HG03196 (cell line): ENCODE results near the gene SIGLEC8.
"Not testable (repeated sequence)": the region's sequence is repeated elsewhere in the genome, so short reads cannot be mapped to it uniquely, and the experiment has no call there.

Experiments used
- ATAC-seq: cut with Tn5 transposase; IDR thresholded peaks from one replicate; pipeline ENCODE4 v1.9.1; 2021; ENCODE audit not compliant: unreplicated experiment

SIGLEC8 gene

GRCh38 chr19:51473009-51473707 is 14.9 kb upstream of the SIGLEC8 start:
- no peak for ATAC-seq

GRCh38 chr19:51472607-51473006 is 14.4 kb upstream of the SIGLEC8 start:
- no peak for ATAC-seq

DNA sequence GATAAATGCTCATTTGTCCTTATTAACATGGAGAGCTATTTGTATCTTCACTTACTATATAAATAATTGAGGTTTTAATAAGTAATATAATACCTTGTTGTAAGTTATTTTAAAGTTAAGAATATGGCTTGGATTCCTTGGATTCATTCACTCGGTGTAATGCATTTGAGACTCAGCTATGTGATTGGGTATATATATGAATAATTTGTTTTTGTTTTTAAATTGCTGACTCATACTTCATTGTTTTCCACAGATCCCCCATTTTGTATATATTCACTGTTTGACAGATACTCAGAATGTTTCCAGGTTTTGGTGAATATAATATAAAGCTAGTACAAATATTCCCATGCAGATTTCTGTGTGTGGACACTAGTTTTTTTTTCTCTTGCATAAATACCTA is 13.3 kb upstream of the SIGLEC8 start:
- no peak for ATAC-seq

DNA sequence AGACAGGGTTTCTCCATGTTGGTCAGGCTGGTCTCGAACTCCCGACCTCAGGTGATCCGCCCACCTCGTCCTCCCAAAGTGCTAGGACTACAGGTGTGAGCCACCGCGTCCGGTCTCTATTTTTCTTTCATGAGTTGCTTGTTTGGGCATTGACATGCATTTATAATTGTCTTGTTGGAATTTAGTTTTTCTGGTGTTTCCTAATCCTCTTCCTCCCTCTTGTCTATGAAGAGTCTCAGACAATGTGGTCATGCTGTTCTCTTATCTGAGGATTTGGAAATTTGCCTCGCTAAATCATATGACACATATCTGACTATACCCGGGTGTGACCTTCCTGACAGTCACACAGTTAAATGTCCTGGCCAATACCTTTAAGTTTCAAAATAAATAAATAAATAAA is 12.7 kb upstream of the SIGLEC8 start:
- ATAC-seq = no peak

DNA sequence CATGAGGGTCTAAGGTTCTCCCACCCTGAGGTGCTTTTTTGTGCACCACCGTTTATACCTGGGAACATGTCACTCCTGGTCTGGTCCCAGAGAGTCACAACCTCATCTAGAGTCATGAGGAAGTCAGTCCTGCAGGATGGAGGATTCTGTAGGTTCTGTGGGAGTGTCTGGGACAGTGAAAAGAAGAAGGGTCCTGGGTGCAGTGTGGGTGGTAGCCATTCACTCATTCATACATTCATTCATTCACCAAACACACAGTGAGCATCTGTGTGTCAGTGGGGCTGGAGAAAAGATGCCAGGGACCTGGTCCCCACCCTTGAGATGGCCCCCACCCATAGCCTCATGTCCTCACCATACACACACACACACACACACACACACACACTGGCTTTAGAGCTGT is 11.4 kb upstream of the SIGLEC8 start:
- ATAC-seq = no peak

- ATAC-seq = no peak
These were observed 10.9 kb upstream of the SIGLEC8 start for GRCh38 chr19:51469162-51469561.

DNA sequence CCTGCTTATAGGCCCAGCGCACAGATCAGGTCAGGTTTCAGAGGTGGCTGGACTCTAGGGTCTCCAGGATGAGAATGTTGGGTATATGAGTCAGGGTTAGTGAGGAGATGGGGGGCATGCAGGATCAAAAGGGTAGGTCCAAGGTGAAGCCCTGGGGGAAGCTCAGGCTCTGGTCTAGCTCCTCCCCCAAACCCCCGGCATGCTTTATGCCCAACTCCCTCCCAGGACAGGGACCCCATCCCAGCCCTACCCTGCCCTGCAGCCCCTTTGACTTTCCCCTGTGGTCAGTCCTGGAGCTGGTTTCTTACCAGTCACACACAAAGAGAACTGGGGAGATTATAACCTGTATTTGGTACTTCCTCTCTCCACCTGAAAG is 10.3 kb upstream of the SIGLEC8 start:
- ATAC-seq = no peak

GRCh38 chr19:51467864-51468544 is 9.8 kb upstream of the SIGLEC8 start:
- ATAC-seq = no peak

DNA sequence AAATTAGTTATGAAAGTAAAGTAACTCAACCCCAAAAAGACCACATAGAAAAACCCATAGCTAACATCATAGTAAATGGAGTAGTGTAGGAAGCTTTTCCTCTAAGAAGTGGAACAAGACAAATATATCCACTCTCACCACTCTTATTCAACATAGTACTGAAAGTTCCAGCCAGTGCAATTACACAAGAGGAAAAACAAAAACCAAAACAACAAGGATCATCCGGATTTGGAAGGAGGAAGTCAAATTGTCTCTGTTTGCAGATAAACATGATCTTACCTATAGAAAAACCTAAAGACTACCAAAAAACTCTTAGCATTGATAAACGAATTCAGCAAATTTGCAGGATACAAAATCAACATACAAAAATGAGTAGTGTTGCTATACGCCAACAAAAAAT is 8.5 kb upstream of the SIGLEC8 start:
- ATAC-seq = no peak

- ATAC-seq = not testable (repeated sequence)
These were observed 5.8 kb upstream of the SIGLEC8 start for GRCh38 chr19:51463976-51464581.

- no peak for ATAC-seq
These were observed 4.4 kb upstream of the SIGLEC8 start for GRCh38 chr19:51462681-51463080.

DNA sequence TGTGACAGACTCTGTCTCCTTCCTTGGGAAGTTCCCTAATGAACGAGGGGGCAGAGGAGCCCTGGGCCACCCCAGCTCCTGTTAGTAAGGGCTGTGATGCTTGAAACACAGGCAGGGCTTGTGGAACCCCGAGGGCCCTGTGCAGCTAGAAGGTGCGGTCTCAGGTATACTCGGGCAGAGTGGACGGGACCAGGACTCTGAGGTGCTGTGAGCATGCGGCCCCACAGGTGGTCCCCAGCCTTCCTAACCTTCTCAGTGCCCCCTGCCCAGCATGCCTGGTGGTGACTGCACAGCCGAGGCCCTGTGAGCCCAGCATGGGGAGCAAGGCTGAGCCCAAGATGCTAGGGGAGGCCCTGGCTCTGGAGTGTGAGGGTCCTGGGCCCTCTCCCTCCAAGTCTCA is 4.0 kb upstream of the SIGLEC8 start:
- ATAC-seq = no peak

- no peak for ATAC-seq
These were observed 3.5 kb upstream of the SIGLEC8 start for GRCh38 chr19:51461723-51462161.

DNA sequence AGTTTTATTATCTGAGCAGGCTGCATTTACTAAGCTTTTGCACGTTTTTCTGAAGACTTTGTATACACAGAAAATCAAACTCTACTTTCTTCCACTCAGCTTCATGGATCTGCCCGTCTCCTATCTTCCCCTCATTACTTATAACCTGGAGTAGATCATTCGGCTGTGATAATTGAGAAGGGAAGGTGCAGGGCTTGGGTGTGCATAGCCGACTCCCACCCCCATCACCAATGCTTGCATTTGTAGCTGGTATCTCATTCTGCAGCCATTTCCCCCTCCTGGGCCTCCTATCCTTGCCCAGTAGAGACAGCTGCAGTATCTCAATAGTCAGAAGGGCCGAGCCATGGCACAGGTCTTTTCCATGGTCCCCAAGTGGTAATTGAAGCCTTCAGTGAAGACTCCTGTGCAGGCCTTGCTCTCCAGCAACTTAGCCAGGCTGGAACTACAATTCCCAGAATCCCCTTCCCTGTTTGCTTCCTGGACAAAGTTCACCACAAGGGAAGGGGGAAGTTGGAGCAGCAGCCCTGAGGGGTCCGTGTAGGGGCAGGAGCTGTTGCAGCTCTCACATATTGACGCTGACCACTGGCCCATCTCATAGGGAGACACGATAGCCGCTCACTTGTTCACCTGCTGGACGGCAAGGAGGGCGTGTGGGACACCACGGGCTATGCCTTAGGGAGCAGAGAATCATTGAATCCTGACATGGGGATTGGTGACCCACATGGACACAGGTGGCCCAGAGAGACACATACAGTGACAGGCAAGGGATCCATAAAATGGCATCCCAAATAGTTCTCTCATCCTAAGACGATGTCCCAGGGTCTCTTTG is 2.1 kb upstream of the SIGLEC8 start:
- no peak for ATAC-seq

- no peak for ATAC-seq
These were observed 748 bp upstream of the SIGLEC8 start for GRCh38 chr19:51458899-51459505.

- ATAC-seq = no peak
These were observed 772 bp downstream of the SIGLEC8 start for GRCh38 chr19:51457351-51458013.

GRCh38 chr19:51456541-51457290 is 1.5 kb downstream of the SIGLEC8 start:
- ATAC-seq = no peak

GRCh38 chr19:51450730-51451307 is 7.4 kb downstream of the SIGLEC8 start:
- ATAC-seq = no peak

DNA sequence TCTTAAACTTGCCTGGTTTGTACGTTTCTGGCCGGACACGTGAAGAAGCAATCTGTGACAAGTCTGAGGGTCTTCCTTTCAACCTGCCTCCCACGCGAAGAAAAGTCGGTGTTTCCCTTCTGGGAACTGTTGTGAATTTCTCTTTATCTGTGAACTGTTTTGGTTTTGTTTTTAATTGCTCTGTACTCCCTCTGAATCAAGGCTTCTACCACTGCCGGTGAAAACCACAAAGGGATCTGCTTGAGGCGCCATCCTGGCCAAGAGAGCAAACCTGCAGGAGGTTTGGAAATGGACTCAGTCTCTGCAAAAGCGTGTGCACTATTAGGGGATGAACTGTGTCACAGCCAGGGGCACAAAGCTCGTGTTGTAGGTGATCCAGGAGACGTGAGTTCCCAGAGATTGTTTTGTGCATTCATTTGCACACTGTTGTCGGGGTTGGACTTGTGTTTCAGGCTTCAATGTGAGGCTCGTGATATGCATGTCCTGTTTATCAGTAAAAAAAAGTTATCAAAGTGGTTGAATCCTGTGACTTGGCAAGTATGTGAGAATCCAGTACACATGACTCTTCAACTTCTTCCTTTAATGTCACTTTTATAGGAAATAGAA is 9.7 kb downstream of the SIGLEC8 start:
- ATAC-seq = no peak
